GM23248 (cell line): ENCODE measurements around the gene EGFLAM.

Source experiments
- EZH2 ChIP-seq: fragments of 200-600 bp; sonication (generic); IDR thresholded peaks from 2 replicates; pipeline ENCODE4 v1.6.1; 2018; ENCODE audit warnings: antibody characterized with exemption, mild to moderate bottlenecking; ENCODE audit not compliant: insufficient read depth, poor library complexity, severe bottlenecking
- EZH2phosphoT487 ChIP-seq: fragments of 200-600 bp; sonication (generic); IDR thresholded peaks from 2 replicates; pipeline ENCODE4 v1.6.1; 2018; ENCODE audit warnings: antibody characterized with exemption, moderate library complexity, mild to moderate bottlenecking, low read depth; ENCODE audit not compliant: insufficient read depth

DNA sequence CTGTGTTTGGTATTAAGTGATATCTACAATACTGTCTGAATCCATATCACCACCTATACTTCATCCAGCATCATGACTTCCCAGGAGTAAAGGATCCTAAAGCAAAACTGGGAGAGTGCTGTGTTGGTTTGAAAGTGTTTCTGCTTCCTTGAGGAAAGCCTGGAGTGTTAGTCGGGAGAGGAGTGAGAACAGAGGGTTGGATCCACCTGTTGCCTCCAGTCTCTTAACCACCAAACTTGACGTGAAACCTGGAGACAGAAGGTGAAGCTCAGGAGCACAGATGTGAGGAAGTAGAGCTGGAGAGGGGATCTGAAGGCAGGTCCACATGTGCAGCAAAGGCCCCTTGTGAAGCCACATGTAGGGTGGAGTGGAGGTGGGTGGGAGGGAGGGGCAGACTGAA lies 88.2 kb downstream of the EGFLAM start:
- TF ChIP-seq EZH2, result no peak
- TF ChIP-seq EZH2phosphoT487, result no peak
